CD8-positive, alpha-beta memory T cell (primary cell): ENCODE data around the gene CHST8. TPM values are rescaled to one million over a fixed set of nuclear protein-coding genes. Genes with fewer than 3 reads are reported as not detected.

Experiments
- CTCF ChIA-PET: fragments of 350-600 bp; sonication (Branson Sonifier 250); formaldehyde crosslinking; loops from one replicate; lab custom pipeline; 2021; ENCODE audit warnings: antibody characterized with exemption; lab: Charles Lee
- POLR2A ChIA-PET: fragments of 350-600 bp; sonication (Branson Sonifier 250); formaldehyde crosslinking; loops from one replicate; lab custom pipeline; 2021; ENCODE audit warnings: antibody characterized with exemption; lab: Charles Lee
- DNase-seq, 5 donors: peaks; one replicate each; pipeline versions ENCODE4 v3.0.0 to v3.0.0-alpha.2; 2020 to 2022; ENCODE audit warnings: mixed read lengths in 1 of 5
- H3K27ac ChIP-seq: one replicate; pipeline ENCODE4 v1.7.0; 2013; ENCODE audit warnings: low read depth, mild to moderate bottlenecking, low read length, moderate library complexity
- H3K27me3 ChIP-seq: 2 replicates; pipeline ENCODE4 v1.7.0; 2013; ENCODE audit warnings: low read length, mild to moderate bottlenecking; ENCODE audit not compliant: insufficient read depth, poor library complexity, severe bottlenecking
- H3K36me3 ChIP-seq: 2 replicates; pipeline ENCODE4 v1.7.0; 2013; ENCODE audit warnings: mild to moderate bottlenecking, low read length, moderate library complexity; ENCODE audit not compliant: insufficient read depth
- H3K4me1 ChIP-seq: 2 replicates; pipeline ENCODE4 v1.7.0; 2013; ENCODE audit warnings: mild to moderate bottlenecking, low read length, moderate library complexity; ENCODE audit not compliant: insufficient read depth
- H3K4me3 ChIP-seq: 2 replicates; pipeline ENCODE4 v1.7.0; 2013; ENCODE audit warnings: mild to moderate bottlenecking, low read length
- H3K9me3 ChIP-seq: 2 replicates; pipeline ENCODE4 v1.7.0; 2013; ENCODE audit warnings: mild to moderate bottlenecking, low read length
- H3K27ac Mint-ChIP-seq, 8 donors: one replicate each; pipeline ENCODE4 v1.8.0; 2020 to 2021; ENCODE audit warnings: mixed read lengths in 8 of 8, mild to moderate bottlenecking in 6 of 8, inconsistent platforms in 3 of 8, moderate library complexity in 3 of 8
- H3K27me3 Mint-ChIP-seq, 2 donors: one replicate each; pipeline ENCODE4 v1.8.0; 2020 to 2021; ENCODE audit warnings: mixed read lengths in 2 of 2, mild to moderate bottlenecking in 1 of 2, moderate library complexity in 1 of 2
- H3K36me3 Mint-ChIP-seq, 3 donors: one replicate each; pipeline ENCODE4 v1.8.0; 2020 to 2021; ENCODE audit warnings: mixed read lengths in 3 of 3, inconsistent platforms in 1 of 3, mild to moderate bottlenecking in 1 of 3
- H3K4me1 Mint-ChIP-seq, 3 donors: one replicate each; pipeline ENCODE4 v1.8.0; 2020 to 2021; ENCODE audit warnings: mixed read lengths in 3 of 3, inconsistent platforms in 1 of 3, mild to moderate bottlenecking in 1 of 3
- H3K4me3 Mint-ChIP-seq, 7 donors: one replicate each; pipeline ENCODE4 v1.8.0; 2020 to 2021; ENCODE audit warnings: mixed read lengths in 7 of 7, mild to moderate bottlenecking in 6 of 7, moderate library complexity in 4 of 7, inconsistent platforms in 2 of 7
- H3K9me3 Mint-ChIP-seq, 5 donors: one replicate each; pipeline ENCODE4 v1.8.0; 2020 to 2022; ENCODE audit warnings: mixed read lengths in 5 of 5, mild to moderate bottlenecking in 3 of 5, moderate library complexity in 2 of 5, inconsistent platforms in 1 of 5
- polyA plus RNA-seq: library from polyadenylated mRNA; unstranded; fragments of 300-500 nt; fragmentation: Illumina TruSeq; gene quantifications from one replicate; pipeline ENCODE4 v1.2.3, GENCODE V29; 2021
- total RNA-seq, 2 experiments: library from RNA; stranded (reverse); gene quantifications; one replicate each; pipeline ENCODE4 v1.2.3, GENCODE V29; 2021

Gene CHST8
- total and polyA plus RNA-seq, 3 experiments from 2014 or later, result not detected

- Mint-ChIP-seq H3K9me3 (peaks cover 0 to 2% (median 0%) of the 10 kb centered on the region in 5 donors), H3K4me3 (peak overlapping the region in 1 of 7 donors; percentile 15), H3K27me3 (peaks cover 20 to 29% of the 10 kb centered on the region in 2 donors), H3K27ac (no peak overlapping the region), H3K4me1 (peaks cover 12 to 23% (median 21%) of the 10 kb centered on the region in 3 donors), H3K36me3 (no peaks in the 10 kb centered on the region)
- H3K36me3 ChIP-seq, result no peaks in the 10 kb centered on the region
- H3K27ac ChIP-seq, result no peak overlapping the region
- ChIA-PET POLR2A (interaction anchor here (0.6 kb wide), 1 partner anchor 320 kb away, joined by 9 read pairs; no protein-coding TSS in a partner anchor), CTCF (no interaction called here)
- DNase-seq, result no peak
- no peaks in the 10 kb centered on the region for H3K9me3 ChIP-seq
- H3K27me3 ChIP-seq, result peaks cover 5% of the 10 kb centered on the region
- H3K4me3 ChIP-seq, result no peak overlapping the region
- H3K4me1 ChIP-seq, result peaks cover 5% of the 10 kb centered on the region
Observed at GRCh38 chr19:33780746-33781145, 159.0 kb downstream of the CHST8 start.

GRCh38 chr19:33781415-33781935, 159.7 kb downstream of the CHST8 start:
- H3K9me3 Mint-ChIP-seq, result peaks cover 0 to 2% (median 0%) of the 10 kb centered on the region in 5 donors
- Histone ChIP-seq H3K27me3 (peaks cover 5% of the 10 kb centered on the region), H3K9me3 (no peaks in the 10 kb centered on the region), H3K36me3 (no peaks in the 10 kb centered on the region), H3K4me3 (no peak overlapping the region), H3K27ac (no peak overlapping the region), H3K4me1 (peaks cover 5% of the 10 kb centered on the region)
- ChIA-PET POLR2A (interaction anchor here (0.6 kb wide), 1 partner anchor 320 kb away, joined by 9 read pairs; no protein-coding TSS in a partner anchor), CTCF (no interaction called here)
- peaks cover 15 to 27% (median 24%) of the 10 kb centered on the region in 3 donors for H3K4me1 Mint-ChIP-seq
- no peak overlapping the region for H3K4me3 Mint-ChIP-seq
- no peak for DNase-seq
- H3K27me3 Mint-ChIP-seq, result peaks cover 20 to 26% of the 10 kb centered on the region in 2 donors
- no peak overlapping the region for H3K27ac Mint-ChIP-seq
- no peaks in the 10 kb centered on the region for H3K36me3 Mint-ChIP-seq

- Histone ChIP-seq H3K4me1 (peaks cover 5% of the 10 kb centered on the region), H3K4me3 (no peak overlapping the region), H3K27me3 (peaks cover 5% of the 10 kb centered on the region), H3K27ac (no peak overlapping the region), H3K36me3 (no peaks in the 10 kb centered on the region), H3K9me3 (no peaks in the 10 kb centered on the region)
- CTCF ChIA-PET, result no interaction called here
- Mint-ChIP-seq H3K27me3 (peaks cover 22 to 26% of the 10 kb centered on the region in 2 donors), H3K36me3 (no peaks in the 10 kb centered on the region), H3K4me1 (peaks cover 15 to 27% (median 24%) of the 10 kb centered on the region in 3 donors), H3K9me3 (peaks cover 0 to 2% (median 0%) of the 10 kb centered on the region in 5 donors), H3K27ac (no peak overlapping the region), H3K4me3 (peak overlapping the region in 1 of 7 donors; percentile 20)
- no peak for DNase-seq
- POLR2A ChIA-PET, result no interaction called here
Observed at GRCh38 chr19:33781996-33782395, 160.2 kb downstream of the CHST8 start.

- Histone ChIP-seq H3K27me3 (no peaks in the 10 kb centered on the region), H3K36me3 (no peaks in the 10 kb centered on the region), H3K27ac (no peak overlapping the region), H3K4me1 (no peaks in the 10 kb centered on the region), H3K9me3 (no peaks in the 10 kb centered on the region), H3K4me3 (no peak overlapping the region)
- Mint-ChIP-seq H3K4me1 (peaks cover 10 to 16% (median 12%) of the 10 kb centered on the region in 3 donors), H3K27me3 (peaks cover 21 to 30% of the 10 kb centered on the region in 2 donors), H3K9me3 (no peaks in the 10 kb centered on the region), H3K27ac (no peak overlapping the region), H3K4me3 (no peak overlapping the region), H3K36me3 (no peaks in the 10 kb centered on the region)
- no peak for DNase-seq
- CTCF ChIA-PET, result interaction anchor here (1.1 kb wide), 1 partner anchor 11 kb away, joined by 3 read pairs; no protein-coding TSS in a partner anchor
- POLR2A ChIA-PET, result no interaction called here
Observed at GRCh38 chr19:33784432-33784831, 162.7 kb downstream of the CHST8 start.

GRCh38 chr19:33785795-33786194, 164.0 kb downstream of the CHST8 start:
- Histone ChIP-seq H3K9me3 (no peaks in the 10 kb centered on the region), H3K4me1 (no peaks in the 10 kb centered on the region), H3K27ac (no peak overlapping the region), H3K27me3 (no peaks in the 10 kb centered on the region), H3K4me3 (no peak overlapping the region), H3K36me3 (no peaks in the 10 kb centered on the region)
- DNase-seq, result no peak
- Mint-ChIP-seq H3K27me3 (peaks cover 14 to 25% of the 10 kb centered on the region in 2 donors), H3K9me3 (no peaks in the 10 kb centered on the region), H3K4me1 (peaks cover 10 to 16% (median 12%) of the 10 kb centered on the region in 3 donors), H3K4me3 (peak overlapping the region in 1 of 7 donors; percentile 27), H3K36me3 (no peaks in the 10 kb centered on the region), H3K27ac (peak overlapping the region in 1 of 8 donors; percentile 21)
- POLR2A ChIA-PET, result no interaction called here
- CTCF ChIA-PET, result interaction anchor here (0.6 to 2.6 kb wide), 2 partner anchors 8 to 34 kb away, joined by 3 to 12 read pairs; no protein-coding TSS in a partner anchor

- ChIA-PET POLR2A (no interaction called here), CTCF (interaction anchor here (2.6 kb wide), 1 partner anchor 11 kb away, joined by 12 read pairs; no protein-coding TSS in a partner anchor)
- Histone ChIP-seq H3K4me1 (no peaks in the 10 kb centered on the region), H3K36me3 (no peaks in the 10 kb centered on the region), H3K9me3 (no peaks in the 10 kb centered on the region), H3K4me3 (no peak overlapping the region), H3K27me3 (peaks cover 4% of the 10 kb centered on the region), H3K27ac (no peak overlapping the region)
- Mint-ChIP-seq H3K4me1 (peaks cover 10 to 16% (median 12%) of the 10 kb centered on the region in 3 donors), H3K36me3 (no peaks in the 10 kb centered on the region), H3K27ac (no peak overlapping the region), H3K4me3 (no peak overlapping the region), H3K9me3 (no peaks in the 10 kb centered on the region), H3K27me3 (peaks cover 21 to 43% of the 10 kb centered on the region in 2 donors)
- no peak for DNase-seq
Observed at GRCh38 chr19:33788676-33789075, 166.9 kb downstream of the CHST8 start.

GRCh38 chr19:33789344-33789743, 167.6 kb downstream of the CHST8 start:
- Mint-ChIP-seq H3K27me3 (peaks cover 25 to 48% of the 10 kb centered on the region in 2 donors), H3K27ac (no peak overlapping the region), H3K36me3 (no peaks in the 10 kb centered on the region), H3K4me1 (peaks cover 10 to 16% (median 12%) of the 10 kb centered on the region in 3 donors), H3K4me3 (no peak overlapping the region), H3K9me3 (no peaks in the 10 kb centered on the region)
- H3K27me3 ChIP-seq, result peaks cover 8% of the 10 kb centered on the region
- ChIA-PET POLR2A (no interaction called here), CTCF (no interaction called here)
- no peaks in the 10 kb centered on the region for H3K36me3 ChIP-seq
- H3K9me3 ChIP-seq, result no peaks in the 10 kb centered on the region
- H3K4me1 ChIP-seq, result no peaks in the 10 kb centered on the region
- no peak overlapping the region for H3K4me3 ChIP-seq
- no peak overlapping the region for H3K27ac ChIP-seq
- no peak for DNase-seq

- H3K36me3 ChIP-seq, result no peaks in the 10 kb centered on the region
- Mint-ChIP-seq H3K4me3 (peak overlapping the region in 6 of 7 donors; percentile 51 to 88 (median 64)), H3K9me3 (no peaks in the 10 kb centered on the region), H3K27ac (no peak overlapping the region), H3K4me1 (peaks cover 0 to 11% (median 0%) of the 10 kb centered on the region in 3 donors), H3K27me3 (peaks cover 19 to 54% of the 10 kb centered on the region in 2 donors), H3K36me3 (no peaks in the 10 kb centered on the region)
- H3K27ac ChIP-seq, result no peak overlapping the region
- H3K27me3 ChIP-seq, result peaks cover 13% of the 10 kb centered on the region
- H3K4me1 ChIP-seq, result no peaks in the 10 kb centered on the region
- no peak overlapping the region for H3K4me3 ChIP-seq
- no peak for DNase-seq
- ChIA-PET POLR2A (no interaction called here), CTCF (interaction anchor here (0.9 to 1.3 kb wide), 3 partner anchors 11 to 17 kb away, joined by 3 read pairs; no protein-coding TSS in a partner anchor)
- H3K9me3 ChIP-seq, result no peaks in the 10 kb centered on the region
Observed at GRCh38 chr19:33794683-33795369, 173.1 kb downstream of the CHST8 start.
